ENCODE measurements around the gene CDC42BPG. TPM values are rescaled to one million over a fixed set of nuclear protein-coding genes. Genes with fewer than 3 reads are reported as not detected.

CDC42BPG gene
- total and polyA plus RNA-seq, 10 of the 15 experiments (the other 5 are each of a cell fraction or from before 2014, with no cell fraction given): 0.02 to 1.3 (median 0.09) TPM; not detected in 1

DNA sequence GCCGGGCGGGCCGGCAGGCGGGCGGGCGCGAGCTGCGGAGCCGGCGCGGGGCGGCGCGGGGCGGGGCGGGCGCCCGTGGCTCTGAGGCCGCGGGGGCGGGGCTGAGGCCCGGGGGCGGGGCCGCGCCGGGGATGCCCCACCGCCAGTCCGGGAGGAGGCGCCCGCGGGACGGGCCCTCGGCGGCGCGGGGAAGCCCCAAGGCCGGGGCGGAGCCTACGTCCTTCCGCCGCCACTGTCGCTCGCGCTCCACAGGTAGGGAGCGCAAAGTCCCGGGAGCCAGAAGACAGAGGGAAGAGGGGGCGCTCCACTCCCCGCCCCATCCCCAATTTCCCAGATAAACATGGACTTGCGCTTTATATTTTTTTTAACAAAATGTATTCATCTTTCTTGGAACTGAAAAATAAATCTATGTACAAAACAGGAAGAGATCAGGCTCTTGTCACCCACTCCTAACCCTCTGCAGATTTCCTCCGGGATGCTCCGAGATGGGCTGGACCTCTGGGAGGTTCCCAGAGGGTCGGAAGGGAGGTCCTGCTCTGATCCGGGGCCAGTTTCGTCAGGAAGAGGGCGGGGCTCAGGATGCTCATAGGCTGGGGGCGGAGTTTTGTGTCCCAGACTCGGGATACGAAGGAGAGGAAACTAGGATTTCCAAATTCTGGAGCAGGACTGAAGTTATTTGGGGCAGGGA lies 41.2 kb downstream of the CDC42BPG start, which contains the start of gene MAP4K2 (continued):
- TF ChIP-seq ZZZ3 (IDR thresholded peaks at IDR 0.05; ENCODE audit: control insufficient read depth, insufficient read length, low read depth): no peak
- TF ChIP-seq GATAD2B (conservative IDR thresholded peaks at IDR 0.05; ENCODE audit: low read depth): peak; percentile 42; the same call in 1 of the 2 replicates
- TF ChIP-seq BHLHE40 (IDR thresholded peaks at IDR 0.05; ENCODE audit: borderline replicate concordance in 1 of 2, low read depth in 2 of 2, low read length in 1 of 2): peak in 1 of 2 experiments; percentile 21; a peak in 1 of 4 replicates
- TF ChIP-seq PAX8 (IDR thresholded peaks at IDR 0.05): no peak
- TF ChIP-seq CHD4 (IDR thresholded peaks at IDR 0.05): no peak
- no peak for TF ChIP-seq MYC (IDR thresholded peaks at IDR 0.05; ENCODE audit: insufficient read depth, insufficient read length, insufficient replicate concordance, low read length, severe bottlenecking)
- no peak for TF ChIP-seq EZH2 (IDR thresholded peaks at IDR 0.05; ENCODE audit: borderline replicate concordance, control insufficient read depth, low read depth, low read length)
- TF ChIP-seq SPI1 (IDR thresholded peaks at IDR 0.05; ENCODE audit: borderline replicate concordance, insufficient read depth, low read depth, low read length): no peak
- TF ChIP-seq NR2C1 (IDR thresholded peaks at IDR 0.05): no peak
- TF ChIP-seq CREB1 (IDR thresholded peaks at IDR 0.05; ENCODE audit: low read depth): peak; percentile 30; the same call in 1 of the 2 replicates
- TF ChIP-seq, protein P1, sequence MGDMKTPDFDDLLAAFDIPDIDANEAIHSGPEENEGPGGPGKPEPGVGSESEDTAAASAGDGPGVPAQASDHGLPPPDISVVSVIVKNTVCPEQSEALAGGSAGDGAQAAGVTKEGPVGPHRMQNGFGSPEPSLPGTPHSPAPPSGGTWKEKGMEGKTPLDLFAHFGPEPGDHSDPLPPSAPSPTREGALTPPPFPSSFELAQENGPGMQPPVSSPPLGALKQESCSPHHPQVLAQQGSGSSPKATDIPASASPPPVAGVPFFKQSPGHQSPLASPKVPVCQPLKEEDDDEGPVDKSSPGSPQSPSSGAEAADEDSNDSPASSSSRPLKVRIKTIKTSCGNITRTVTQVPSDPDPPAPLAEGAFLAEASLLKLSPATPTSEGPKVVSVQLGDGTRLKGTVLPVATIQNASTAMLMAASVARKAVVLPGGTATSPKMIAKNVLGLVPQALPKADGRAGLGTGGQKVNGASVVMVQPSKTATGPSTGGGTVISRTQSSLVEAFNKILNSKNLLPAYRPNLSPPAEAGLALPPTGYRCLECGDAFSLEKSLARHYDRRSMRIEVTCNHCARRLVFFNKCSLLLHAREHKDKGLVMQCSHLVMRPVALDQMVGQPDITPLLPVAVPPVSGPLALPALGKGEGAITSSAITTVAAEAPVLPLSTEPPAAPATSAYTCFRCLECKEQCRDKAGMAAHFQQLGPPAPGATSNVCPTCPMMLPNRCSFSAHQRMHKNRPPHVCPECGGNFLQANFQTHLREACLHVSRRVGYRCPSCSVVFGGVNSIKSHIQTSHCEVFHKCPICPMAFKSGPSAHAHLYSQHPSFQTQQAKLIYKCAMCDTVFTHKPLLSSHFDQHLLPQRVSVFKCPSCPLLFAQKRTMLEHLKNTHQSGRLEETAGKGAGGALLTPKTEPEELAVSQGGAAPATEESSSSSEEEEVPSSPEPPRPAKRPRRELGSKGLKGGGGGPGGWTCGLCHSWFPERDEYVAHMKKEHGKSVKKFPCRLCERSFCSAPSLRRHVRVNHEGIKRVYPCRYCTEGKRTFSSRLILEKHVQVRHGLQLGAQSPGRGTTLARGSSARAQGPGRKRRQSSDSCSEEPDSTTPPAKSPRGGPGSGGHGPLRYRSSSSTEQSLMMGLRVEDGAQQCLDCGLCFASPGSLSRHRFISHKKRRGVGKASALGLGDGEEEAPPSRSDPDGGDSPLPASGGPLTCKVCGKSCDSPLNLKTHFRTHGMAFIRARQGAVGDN (IDR thresholded peaks at IDR 0.05): no peak
- no peak for TF ChIP-seq PML (IDR thresholded peaks at IDR 0.05; ENCODE audit: low read length)
- TF ChIP-seq POLR2AphosphoS2 (IDR thresholded peaks at IDR 0.05; ENCODE audit: low read depth, low read length): 0 out of 2 replicates have a peak, but pooled peaks have one; percentile 33
- TF ChIP-seq, protein P2, sequence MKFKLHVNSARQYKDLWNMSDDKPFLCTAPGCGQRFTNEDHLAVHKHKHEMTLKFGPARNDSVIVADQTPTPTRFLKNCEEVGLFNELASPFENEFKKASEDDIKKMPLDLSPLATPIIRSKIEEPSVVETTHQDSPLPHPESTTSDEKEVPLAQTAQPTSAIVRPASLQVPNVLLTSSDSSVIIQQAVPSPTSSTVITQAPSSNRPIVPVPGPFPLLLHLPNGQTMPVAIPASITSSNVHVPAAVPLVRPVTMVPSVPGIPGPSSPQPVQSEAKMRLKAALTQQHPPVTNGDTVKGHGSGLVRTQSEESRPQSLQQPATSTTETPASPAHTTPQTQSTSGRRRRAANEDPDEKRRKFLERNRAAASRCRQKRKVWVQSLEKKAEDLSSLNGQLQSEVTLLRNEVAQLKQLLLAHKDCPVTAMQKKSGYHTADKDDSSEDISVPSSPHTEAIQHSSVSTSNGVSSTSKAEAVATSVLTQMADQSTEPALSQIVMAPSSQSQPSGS (IDR thresholded peaks at IDR 0.05; ENCODE audit: low read length): no peak
- TF ChIP-seq ZSCAN29 (IDR thresholded peaks at IDR 0.05): no peak
- no peak for TF ChIP-seq EP300 (IDR thresholded peaks at IDR 0.05; ENCODE audit: borderline replicate concordance in 1 of 2, control insufficient read depth in 1 of 2, low read depth in 2 of 2, low read length in 2 of 2)
- TF ChIP-seq NR2F1 (conservative IDR thresholded peaks at IDR 0.05): 0 out of 2 replicates have a peak, but pooled peaks have one; percentile 34
- TF ChIP-seq ZNF217 (IDR thresholded peaks at IDR 0.05): no peak
- no peak for TF ChIP-seq IRF4 (IDR thresholded peaks at IDR 0.05; ENCODE audit: low read depth, low read length)
- no peak for TF ChIP-seq RB1 (IDR thresholded peaks at IDR 0.05; ENCODE audit: borderline replicate concordance)
- no peak for TF ChIP-seq STAT1 (conservative IDR thresholded peaks at IDR 0.05)
- no peak for TF ChIP-seq FOXM1 (IDR thresholded peaks at IDR 0.05; ENCODE audit: low read depth, low read length)
- TF ChIP-seq ZNF384 (IDR thresholded peaks at IDR 0.05; ENCODE audit: borderline replicate concordance, low read depth, low read length): no peak
